Urinary bladder (tissue), 4 donors: ENCODE measurements around the gene OTOP1. TPM values are rescaled to one million over a fixed set of nuclear protein-coding genes. Genes with fewer than 3 reads are reported as not detected.
"Not testable (repeated sequence)": the region's sequence is repeated elsewhere in the genome, so short reads cannot be mapped to it uniquely, and the experiment has no call there.

ENCODE experiments used
- DNase-seq: peaks from one replicate; pipeline ENCODE4 v3.0.0-alpha.2; 2015; ENCODE audit errors: extremely low spot score
- H3K27ac ChIP-seq: one replicate; pipeline ENCODE4 v1.5.1; 2013; ENCODE audit warnings: low read depth, mild to moderate bottlenecking, moderate library complexity
- H3K36me3 ChIP-seq: one replicate; pipeline ENCODE4 v1.6.1; 2013; ENCODE audit warnings: mild to moderate bottlenecking, moderate library complexity; ENCODE audit not compliant: insufficient read depth
- H3K4me1 ChIP-seq: one replicate; pipeline ENCODE4 v1.6.1; 2013; ENCODE audit warnings: mild to moderate bottlenecking, moderate library complexity; ENCODE audit not compliant: insufficient read depth
- H3K4me3 ChIP-seq: one replicate; pipeline ENCODE4 v1.5.1; 2013; ENCODE audit warnings: low read depth, low read length
- WGBS: extraction: QIAGEN DNeasy Blood & Tissue Kit; methylation state at CpG from one replicate; pipeline ENCODE4 v1.1.7; 2013; 5-methylcytosine and 5-hydroxymethylcytosine counted together
- polyA plus RNA-seq: library from polyadenylated mRNA; stranded (reverse); fragments of 200-250 nt; gene quantifications from one replicate; pipeline ENCODE4 v1.2.3, GENCODE V29; 2013
- total RNA-seq: library from RNA; depleted of rRNA; stranded (reverse); fragments of >200 nt; gene quantifications from one replicate; pipeline ENCODE4 v1.2.3, GENCODE V29; 2014
- donor health status: healthy with polysubstance abuse.
- donor health status: healthy.

The OTOP1 gene
- total and polyA plus RNA-seq, 2 donors, result not detected

GRCh38 chr4:4249866-4250265 is 23.1 kb upstream of the OTOP1 start:
- H3K27ac ChIP-seq, result no peak overlapping the region
- 81% methylated on average over 8 of the region's 8 CpGs for WGBS
- no peak for DNase-seq
- no peaks in the 10 kb centered on the region for H3K36me3 ChIP-seq
- no peak overlapping the region for H3K4me3 ChIP-seq
- no peaks in the 10 kb centered on the region for H3K4me1 ChIP-seq

- not testable (repeated sequence) for DNase-seq, H3K36me3 ChIP-seq, H3K27ac ChIP-seq, H3K4me3 ChIP-seq, H3K4me1 ChIP-seq
- WGBS, result 91% methylated on average over 15 of the region's 15 CpGs
Observed at GRCh38 chr4:4249342-4249741, 22.6 kb upstream of the OTOP1 start.

GRCh38 chr4:4248885-4249203 is 22.1 kb upstream of the OTOP1 start:
- Histone ChIP-seq H3K36me3 (no peaks in the 10 kb centered on the region), H3K4me3 (peak overlapping the region; percentile 84), H3K27ac (peak overlapping the region; percentile 91), H3K4me1 (no peaks in the 10 kb centered on the region)
- WGBS, result 13% methylated on average over 10 of the region's 10 CpGs
- DNase-seq, result peak; percentile 2

GRCh38 chr4:4248029-4248884 is 21.5 kb upstream of the OTOP1 start, which contains the start of gene TMEM128:
Gene TMEM128 (minus strand): TSS chr4:4248223. CDS start chr4:4248202, 21 bp downstream.
- Histone ChIP-seq H3K4me3 (peak within 1 kb of the TSS; percentile 84), H3K36me3 (no peaks in the 10 kb centered on the region), H3K27ac (peak within 1 kb of the TSS; percentile 91), H3K4me1 (no peaks in the 10 kb centered on the region)
- DNase-seq, result peak; percentile 89
- WGBS, result under 1% methylated on average over 62 of the region's 62 CpGs

- H3K4me3 ChIP-seq, result peak overlapping the region; percentile 84
- no peaks in the 10 kb centered on the region for H3K36me3 ChIP-seq
- no peaks in the 10 kb centered on the region for H3K4me1 ChIP-seq
- H3K27ac ChIP-seq, result peak overlapping the region; percentile 91
- under 1% methylated on average over 12 of the region's 12 CpGs for WGBS
- peak; percentile 10 for DNase-seq
Observed at GRCh38 chr4:4247696-4248028, 20.9 kb upstream of the OTOP1 start.

GRCh38 chr4:4245172-4245571 is 18.4 kb upstream of the OTOP1 start:
- H3K36me3 ChIP-seq, result no peaks in the 10 kb centered on the region
- no peaks in the 10 kb centered on the region for H3K4me1 ChIP-seq
- WGBS, result 96% methylated on average over 1 of the region's 1 CpG
- H3K4me3 ChIP-seq, result no peak overlapping the region
- no peak overlapping the region for H3K27ac ChIP-seq
- DNase-seq, result no peak

GRCh38 chr4:4239551-4239950 is 12.8 kb upstream of the OTOP1 start:
- 95% methylated on average over 3 of the region's 3 CpGs for WGBS
- H3K4me3 ChIP-seq, H3K4me1 ChIP-seq, DNase-seq, H3K36me3 ChIP-seq, H3K27ac ChIP-seq: not testable (repeated sequence)

GRCh38 chr4:4233610-4234009 is 6.9 kb upstream of the OTOP1 start:
- Histone ChIP-seq H3K36me3 (no peaks in the 10 kb centered on the region), H3K4me1 (no peaks in the 10 kb centered on the region), H3K4me3 (no peak overlapping the region), H3K27ac (no peak overlapping the region)
- DNase-seq, result no peak
- 96% methylated on average over 2 of the region's 2 CpGs for WGBS

GRCh38 chr4:4228356-4228668 is 1.6 kb upstream of the OTOP1 start:
- WGBS, result 63% methylated on average over 1 of the region's 1 CpG
- Histone ChIP-seq H3K4me3 (no peak overlapping the region), H3K27ac (no peak overlapping the region), H3K4me1 (no peaks in the 10 kb centered on the region), H3K36me3 (no peaks in the 10 kb centered on the region)
- DNase-seq, result no peak

GRCh38 chr4:4227510-4228355 is 1.0 kb upstream of the OTOP1 start:
- WGBS, result 7% methylated on average over 51 of the region's 51 CpGs
- no peak overlapping the region for H3K27ac ChIP-seq
- H3K36me3 ChIP-seq, result no peaks in the 10 kb centered on the region
- no peak for DNase-seq
- no peak overlapping the region for H3K4me3 ChIP-seq
- no peaks in the 10 kb centered on the region for H3K4me1 ChIP-seq

- Histone ChIP-seq H3K4me3 (no peak overlapping the region), H3K36me3 (no peaks in the 10 kb centered on the region), H3K4me1 (no peaks in the 10 kb centered on the region), H3K27ac (no peak overlapping the region)
- DNase-seq, result no peak
- 10% methylated on average over 41 of the region's 41 CpGs for WGBS
Observed at GRCh38 chr4:4225915-4226605, 669 bp downstream of the OTOP1 start.

- no peak for DNase-seq
Observed at GRCh38 chr4:4217113-4217512, 9.6 kb downstream of the OTOP1 start.

GRCh38 chr4:4216648-4217047 is 10.1 kb downstream of the OTOP1 start:
- H3K4me3 ChIP-seq, result no peak overlapping the region
- no peak for DNase-seq
- H3K36me3 ChIP-seq, result no peaks in the 10 kb centered on the region
- 69% methylated on average over 7 of the region's 7 CpGs for WGBS
- H3K4me1 ChIP-seq, result no peaks in the 10 kb centered on the region
- H3K27ac ChIP-seq, result no peak overlapping the region

More at GRCh38 chr4:4217113-4217512, 9.6 kb downstream of the OTOP1 start:
- no peaks in the 10 kb centered on the region for H3K36me3 ChIP-seq
- 73% methylated on average over 5 of the region's 5 CpGs for WGBS
- H3K4me1 ChIP-seq, result no peaks in the 10 kb centered on the region
- no peak overlapping the region for H3K4me3 ChIP-seq
- H3K27ac ChIP-seq, result no peak overlapping the region
